Eye (tissue), 1 donor: ENCODE measurements around the gene RPUSD1.
"Not testable (repeated sequence)": the region's sequence is repeated elsewhere in the genome, so short reads cannot be mapped to it uniquely, and the experiment has no call there.

Source experiments
- DNase-seq: peaks from one replicate; pipeline ENCODE4 v3.0.0-alpha.2; 2015

The RPUSD1 gene

DNA sequence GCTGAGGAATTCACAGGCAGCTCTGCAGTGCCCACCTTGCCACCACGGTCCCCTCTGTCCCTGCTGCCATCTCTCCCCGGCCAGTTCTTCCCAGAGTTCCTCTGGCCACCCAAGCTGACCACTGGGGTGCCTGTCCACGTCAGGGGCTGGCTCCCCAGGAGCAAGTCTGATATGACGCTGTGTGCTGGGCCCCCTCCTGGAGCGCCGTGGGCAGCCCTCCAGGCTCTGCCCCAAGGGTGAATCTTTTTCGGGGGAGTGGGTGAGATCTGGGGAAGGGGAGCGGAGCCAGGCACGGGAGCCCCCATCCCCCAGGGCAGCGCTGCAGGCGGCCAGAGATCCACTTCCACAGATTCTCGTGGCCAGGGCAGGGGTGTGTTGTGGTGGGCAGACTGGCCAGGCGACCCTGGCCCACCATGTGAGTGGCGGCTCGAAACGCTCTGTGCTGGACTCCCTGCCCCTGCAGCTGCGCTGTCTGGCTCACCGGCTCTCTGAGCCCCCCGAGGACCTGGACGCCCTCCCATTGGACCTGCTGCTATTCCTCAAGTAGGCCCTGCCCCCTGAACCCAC is 23.9 kb downstream of the RPUSD1 start:
- DNase-seq = no peak

- no peak for DNase-seq
Observed at GRCh38 chr16:763369-764183, 24.6 kb downstream of the RPUSD1 start.

DNA sequence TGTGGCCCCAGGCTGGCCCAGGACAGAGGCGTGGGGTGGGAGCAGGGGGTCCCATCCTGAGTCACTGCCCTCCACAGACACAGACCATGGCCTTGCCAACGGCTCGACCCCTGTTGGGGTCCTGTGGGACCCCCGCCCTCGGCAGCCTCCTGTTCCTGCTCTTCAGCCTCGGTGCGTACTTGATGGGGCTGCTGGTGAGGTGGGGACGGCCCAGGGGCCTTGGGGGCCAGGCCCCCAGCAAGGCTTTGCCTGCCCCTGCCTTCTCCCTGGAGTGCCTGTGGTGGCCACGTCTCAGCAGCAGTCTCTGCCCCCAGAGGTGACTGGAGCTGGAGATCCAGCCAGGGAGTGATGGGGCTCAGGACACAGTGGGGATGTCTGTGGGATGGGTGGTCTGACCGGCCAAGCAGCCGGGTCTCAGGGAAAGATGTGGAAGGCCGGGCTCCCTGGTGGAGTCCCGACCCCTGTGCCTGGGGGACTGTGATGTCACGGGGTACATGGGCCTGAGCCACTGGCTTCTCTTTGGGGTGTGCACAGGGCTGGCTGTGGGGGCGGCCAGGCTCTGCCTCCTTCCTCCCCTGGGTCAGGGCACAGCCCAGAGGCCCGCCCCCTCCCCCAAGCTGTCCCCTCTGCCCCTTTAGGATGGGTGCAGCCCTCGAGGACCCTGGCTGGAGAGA is 25.4 kb downstream of the RPUSD1 start:
- DNase-seq = no peak

DNA sequence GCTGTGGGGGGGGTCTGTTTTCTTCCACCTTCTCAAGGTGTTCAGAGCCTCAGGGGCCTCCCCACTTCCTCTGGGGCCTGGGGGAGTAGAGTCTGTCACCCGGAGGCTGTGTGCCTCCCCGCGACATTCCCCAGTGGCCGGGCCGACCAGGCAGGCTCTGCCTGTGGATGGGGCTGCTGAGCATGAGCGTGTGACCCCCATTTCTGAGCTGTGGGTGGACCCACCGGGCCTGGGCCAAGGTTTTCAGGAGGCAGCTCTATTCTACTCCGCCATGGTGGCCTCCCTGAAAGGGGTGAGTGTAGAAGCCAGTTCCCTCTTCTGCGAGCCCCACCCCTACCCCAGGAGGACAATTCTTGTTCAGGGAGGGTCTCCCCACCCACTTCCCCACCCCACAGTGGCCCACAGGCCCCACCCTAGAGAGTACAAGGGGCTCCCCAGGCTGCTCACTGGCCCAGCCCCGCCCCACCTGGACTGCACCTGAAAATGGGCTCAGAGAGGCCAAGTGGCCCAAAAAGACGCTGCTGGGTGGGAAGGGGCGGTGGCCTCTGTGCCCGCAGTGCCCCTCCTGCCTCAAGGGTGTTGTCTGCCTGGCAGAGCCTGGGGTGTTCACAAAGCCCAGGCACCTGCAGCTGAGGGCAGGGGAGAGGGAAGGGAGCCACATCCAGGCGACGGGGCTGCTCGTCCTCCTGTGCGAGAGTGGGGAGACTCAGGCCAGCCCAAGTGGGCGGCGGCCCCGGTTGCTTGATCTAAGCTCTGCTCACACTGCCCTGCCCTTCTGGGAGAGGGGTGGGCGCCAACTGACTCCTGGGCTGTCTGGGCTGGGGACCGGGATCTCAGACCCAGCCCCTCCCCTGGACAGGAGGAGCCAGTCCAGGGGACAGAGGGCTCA is 26.3 kb downstream of the RPUSD1 start:
- DNase-seq = no peak

DNA sequence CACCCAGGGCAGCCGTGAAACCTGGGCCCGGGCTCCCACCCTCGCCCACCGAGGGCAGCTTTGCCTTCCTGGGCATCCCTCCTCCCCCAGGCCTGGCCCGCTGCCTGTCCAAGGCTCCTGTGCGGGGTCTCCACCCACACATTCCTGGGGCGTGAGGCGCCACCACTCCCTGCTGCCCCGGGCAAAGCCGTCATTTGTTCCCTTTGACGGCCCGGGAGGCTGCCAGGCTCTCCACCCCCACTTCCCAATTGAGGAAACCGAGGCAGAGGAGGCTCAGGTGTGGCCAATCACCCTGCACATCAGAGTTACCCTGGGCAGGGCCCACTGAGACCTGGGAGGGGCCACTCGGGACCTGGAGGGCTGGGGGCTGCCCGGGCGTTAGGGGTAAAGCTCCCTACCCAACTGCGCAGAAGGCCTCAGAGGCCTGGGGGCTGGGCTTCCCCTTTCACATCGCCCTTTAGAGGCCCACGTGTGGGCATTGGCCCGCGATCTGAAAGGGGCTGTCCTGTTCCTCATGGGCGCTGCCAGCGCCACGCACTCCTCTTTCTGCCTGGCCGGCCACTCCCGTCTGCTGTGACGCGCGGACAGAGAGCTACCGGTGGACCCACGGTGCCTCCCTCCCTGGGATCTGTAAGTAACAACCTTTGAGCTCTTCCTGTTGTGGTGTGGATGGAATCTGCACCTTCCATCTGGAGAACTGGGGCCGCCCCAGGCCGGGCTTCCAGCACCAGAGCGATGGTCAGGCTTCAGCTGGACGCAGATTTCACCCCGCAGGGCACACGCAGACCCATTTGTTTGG is 27.4 kb downstream of the RPUSD1 start, which contains the start of gene MSLN:
Gene MSLN (plus strand): TSS at position 190 of the 799 bp plus-strand sequence. CDS start 1,947 bp downstream, outside the sequence.
- DNase-seq = no peak

DNA sequence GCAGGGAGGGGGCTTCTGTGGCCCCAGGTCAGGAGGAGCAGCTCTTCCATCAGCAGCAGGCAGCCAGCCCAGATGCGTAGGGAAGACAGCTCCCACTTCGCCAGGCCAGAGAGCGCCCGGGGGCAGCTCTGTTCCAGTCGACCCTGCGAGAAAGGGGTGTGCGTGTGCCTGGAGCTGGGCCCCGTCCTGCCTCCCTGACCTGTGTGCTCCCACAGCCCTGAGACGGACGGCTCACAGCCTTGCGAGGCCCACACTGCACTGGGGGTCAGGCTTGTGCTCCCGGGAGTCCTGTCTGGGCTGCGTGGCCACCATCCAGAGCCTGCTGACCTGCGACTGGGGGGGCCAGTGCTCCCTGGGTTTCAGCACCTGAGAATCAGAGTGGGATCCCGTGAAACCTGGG is 28.1 kb downstream of the RPUSD1 start:
- DNase-seq = no peak

DNA sequence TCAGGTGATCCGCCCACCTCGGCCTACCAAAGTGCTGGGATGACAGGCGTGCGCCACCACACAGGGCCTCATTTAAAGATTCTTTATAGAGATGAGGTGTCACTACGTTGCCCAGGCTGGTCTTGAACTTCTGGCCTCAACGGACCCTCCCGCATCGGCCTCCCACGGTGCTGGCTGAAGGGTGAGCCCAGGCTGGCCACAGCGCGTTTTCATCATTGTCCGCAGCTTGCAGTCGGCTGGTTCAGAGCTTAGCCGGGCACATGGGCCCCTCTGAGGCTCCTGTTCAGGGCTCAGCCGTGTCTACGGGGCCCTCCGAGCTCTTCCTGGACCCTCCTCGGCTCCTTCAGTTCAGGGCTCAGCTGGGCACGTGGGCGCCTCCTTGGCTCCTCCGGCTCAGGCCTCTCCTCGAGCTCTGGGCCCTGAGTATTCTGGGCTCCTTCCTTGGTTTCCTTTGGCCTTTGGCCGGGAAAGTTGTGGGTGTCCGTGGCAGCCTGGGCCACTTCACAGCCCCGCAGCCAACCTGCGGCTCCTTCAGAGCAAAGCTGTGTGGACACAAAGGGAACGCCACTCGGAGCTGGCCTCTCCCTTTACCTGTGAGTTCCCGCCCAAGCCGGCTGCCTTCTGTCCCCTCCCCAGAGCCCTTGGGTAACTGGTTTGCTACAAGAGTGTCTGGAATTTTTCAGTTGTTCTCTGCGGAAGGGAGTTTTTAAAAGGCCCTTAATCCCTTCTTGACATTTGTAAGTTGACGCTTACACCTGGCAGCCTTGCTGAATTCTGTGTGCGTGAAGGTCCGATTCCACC is 28.9 kb downstream of the RPUSD1 start:
- DNase-seq = no peak

DNA sequence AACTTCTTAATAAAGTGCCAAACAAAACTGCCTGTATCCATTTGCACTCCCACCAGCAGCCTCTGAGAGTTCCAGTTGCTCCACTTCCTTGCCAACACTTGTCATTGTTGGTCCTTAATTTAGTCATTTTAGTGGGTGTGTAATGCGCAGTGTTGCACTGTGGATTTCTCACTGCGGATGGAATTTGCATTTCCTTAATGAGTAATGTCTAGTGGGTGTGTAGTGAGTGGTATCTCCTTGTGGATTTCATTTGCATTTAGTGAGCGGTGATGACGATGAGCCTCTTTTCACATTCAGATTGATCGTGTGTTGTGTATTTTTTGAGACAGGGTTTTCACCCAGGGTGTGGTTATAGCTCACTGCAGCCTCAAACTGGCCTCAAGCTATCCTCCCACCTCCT is 31.8 kb downstream of the RPUSD1 start:
- no peak for DNase-seq

DNA sequence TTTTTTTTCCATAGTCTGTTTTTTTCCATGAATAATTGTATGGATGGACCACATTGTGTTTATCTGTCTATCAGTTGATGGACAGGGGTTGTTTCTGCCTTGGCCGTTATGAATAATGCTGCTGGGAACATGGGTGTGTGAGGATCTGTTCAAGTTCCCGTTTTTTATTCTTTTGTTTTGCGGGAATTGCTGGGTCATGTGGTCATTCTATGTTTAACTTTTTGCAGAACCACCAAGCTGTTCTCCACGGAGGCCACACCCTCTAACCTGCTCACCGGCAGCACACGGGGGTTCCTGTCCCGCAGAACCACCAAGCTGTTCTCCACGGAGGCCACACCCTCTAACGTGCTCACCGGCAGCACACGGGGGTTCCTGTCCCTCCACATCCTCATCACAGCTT is 33.5 kb downstream of the RPUSD1 start:
- DNase-seq = no peak

DNA sequence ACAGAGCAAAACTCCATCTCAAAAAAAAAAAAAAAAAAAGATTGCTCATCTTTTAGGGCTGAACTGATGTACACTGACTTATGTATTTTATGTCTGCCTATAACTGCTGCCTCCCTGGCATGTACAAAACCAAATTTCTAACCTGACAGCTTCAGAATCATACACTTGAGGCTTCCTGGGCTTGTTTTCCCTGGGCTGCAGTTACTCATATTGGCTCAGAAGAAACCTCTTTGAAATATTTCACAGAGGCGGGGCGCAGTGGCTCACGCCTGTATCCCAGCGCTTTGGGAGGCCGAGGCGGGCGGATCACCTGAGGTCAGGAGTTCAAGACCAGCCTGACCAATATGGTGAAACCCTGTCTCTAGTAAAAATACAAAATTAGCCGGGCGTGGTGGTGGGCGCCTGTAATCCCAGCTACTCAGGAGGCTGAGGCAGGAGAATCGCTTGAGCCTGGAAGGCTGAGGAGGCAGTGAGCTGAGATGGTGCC is 34.0 kb downstream of the RPUSD1 start:
- DNase-seq = not testable (repeated sequence)

DNA sequence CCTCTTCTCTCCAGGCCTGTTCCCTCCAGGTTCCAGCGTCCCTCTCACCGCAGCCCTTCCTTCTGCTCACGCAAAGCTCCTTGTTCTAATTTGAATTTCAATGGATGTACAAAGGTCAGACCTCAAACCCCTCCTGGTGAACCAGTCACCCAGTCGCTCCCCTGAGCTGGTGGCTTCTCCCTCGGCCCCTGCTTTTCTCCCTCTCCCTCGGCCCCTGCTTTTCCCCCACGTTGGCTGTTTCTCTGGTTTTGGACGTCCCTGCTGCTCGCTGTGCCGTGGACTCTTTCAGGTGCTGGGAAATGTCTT is 36.2 kb downstream of the RPUSD1 start:
- no peak for DNase-seq

DNA sequence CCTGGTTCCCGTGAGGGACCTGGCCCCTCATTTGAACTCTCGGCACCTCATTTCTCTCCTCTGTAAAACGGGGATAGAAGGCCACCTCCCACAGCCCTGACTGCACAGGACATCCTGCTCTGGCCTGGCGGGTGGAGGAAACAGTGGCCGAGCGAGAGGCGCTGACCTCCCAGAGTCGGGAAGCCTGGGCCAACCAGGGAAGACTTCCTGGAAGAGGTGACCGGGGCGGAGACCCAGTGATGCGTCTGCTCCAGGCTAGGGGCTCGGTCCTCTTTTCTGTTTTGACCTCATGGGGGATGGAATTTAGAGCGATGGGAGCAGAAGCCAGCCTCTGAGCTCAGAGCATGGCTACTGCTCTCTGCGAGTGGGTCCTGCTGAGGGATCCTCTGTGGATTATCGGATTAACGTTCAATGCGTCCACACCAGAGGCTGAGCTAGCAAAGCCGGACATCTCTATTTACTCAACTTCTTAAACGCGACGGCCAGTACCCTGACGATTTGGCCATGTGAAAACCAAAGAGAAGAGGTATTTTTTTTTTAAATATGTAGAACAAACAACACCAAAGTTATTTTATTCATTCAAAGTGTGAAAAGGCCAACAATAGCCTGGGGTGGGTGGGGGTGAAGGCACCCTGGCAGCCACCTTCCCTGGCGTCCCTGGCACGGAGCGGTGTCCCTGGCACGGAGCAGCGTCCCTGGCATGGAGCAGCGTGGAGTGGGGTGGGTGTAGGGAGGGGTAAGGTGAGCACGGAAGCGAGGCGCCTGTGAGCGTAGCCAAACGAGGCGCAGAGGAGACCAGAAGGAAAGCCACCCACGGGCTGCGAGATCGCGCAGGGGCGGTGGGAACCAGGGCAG is 36.8 kb downstream of the RPUSD1 start:
- DNase-seq = no peak

GRCh38 chr16:750485-750884 is 37.7 kb downstream of the RPUSD1 start:
- no peak for DNase-seq

DNA sequence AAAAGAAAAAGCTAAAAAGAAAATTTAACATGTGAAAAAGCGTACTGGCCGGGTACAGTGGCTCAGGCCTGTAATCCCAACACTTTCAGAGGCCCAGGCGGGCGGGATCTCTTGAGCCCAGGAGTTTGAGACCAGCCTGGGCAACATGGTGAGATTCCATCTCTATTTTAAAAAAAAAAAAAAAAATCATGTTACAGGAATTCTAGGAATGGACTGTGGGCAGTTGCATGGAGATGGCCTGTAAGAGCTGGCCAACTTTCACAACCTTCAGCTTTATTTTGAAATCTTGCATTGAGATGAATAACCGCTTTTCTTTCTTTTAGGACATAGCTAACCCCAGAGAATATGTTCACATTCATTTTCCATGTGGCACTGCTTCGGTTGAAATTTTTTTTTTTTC is 39.2 kb downstream of the RPUSD1 start:
- DNase-seq = no peak

DNA sequence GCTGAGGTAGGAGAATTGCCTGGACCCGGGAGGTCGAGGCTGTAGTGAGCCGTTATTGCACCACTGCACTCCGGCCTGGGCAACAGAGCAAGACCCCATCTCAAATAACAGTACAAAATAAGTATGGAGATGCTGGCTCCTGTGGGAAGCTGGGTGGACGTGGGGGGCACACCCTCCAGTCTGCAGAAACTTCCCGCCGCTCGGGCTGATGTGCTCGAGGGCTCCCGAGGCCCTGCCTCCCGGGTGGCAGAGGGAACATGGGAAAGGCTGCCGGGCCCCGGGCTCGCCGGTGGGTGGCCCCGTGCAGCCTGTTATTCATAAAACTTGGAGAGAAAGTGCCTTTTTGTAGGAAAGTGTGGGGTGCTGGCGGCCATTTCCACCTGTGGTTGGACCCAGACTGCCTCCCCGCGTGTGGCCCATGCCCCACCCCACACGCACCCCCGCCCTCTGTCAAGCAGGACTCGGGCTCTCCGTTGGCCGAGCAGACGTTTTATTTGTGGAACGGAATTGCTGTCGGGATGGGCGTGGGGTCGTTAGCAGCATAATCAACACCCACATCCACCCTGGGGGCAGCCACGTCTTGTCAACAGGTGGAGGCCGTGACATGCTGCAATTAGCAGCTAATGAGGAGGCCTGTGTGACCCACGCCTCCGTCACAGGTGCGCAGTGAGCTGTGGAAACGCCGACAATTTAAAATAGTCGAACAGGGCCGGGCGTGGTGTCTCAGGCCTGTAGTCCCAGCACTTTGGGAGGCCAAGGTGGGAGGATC is 40.0 kb downstream of the RPUSD1 start:
- no peak for DNase-seq

DNA sequence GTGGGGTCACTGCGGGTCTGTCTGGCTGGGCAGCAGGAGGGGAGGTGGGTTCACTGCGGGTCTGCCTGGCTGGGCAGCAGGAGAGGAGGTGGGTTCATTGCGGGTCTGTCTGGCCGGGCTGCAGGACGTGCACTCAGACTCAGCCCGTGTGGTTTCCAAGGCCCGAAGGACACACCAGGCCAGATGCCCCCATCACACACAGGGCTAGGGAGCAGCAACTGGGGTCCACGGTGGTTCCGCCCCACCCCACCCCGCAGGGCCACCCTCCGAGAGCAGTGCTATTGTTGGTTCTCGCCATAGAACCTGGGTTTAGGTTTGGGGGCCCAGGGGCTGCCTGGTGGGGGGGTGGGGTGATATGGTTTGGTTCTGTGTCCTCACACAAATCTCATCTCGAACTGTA is 41.5 kb downstream of the RPUSD1 start:
- DNase-seq = no peak

GRCh38 chr16:745739-746138 is 42.4 kb downstream of the RPUSD1 start:
- DNase-seq = no peak

DNA sequence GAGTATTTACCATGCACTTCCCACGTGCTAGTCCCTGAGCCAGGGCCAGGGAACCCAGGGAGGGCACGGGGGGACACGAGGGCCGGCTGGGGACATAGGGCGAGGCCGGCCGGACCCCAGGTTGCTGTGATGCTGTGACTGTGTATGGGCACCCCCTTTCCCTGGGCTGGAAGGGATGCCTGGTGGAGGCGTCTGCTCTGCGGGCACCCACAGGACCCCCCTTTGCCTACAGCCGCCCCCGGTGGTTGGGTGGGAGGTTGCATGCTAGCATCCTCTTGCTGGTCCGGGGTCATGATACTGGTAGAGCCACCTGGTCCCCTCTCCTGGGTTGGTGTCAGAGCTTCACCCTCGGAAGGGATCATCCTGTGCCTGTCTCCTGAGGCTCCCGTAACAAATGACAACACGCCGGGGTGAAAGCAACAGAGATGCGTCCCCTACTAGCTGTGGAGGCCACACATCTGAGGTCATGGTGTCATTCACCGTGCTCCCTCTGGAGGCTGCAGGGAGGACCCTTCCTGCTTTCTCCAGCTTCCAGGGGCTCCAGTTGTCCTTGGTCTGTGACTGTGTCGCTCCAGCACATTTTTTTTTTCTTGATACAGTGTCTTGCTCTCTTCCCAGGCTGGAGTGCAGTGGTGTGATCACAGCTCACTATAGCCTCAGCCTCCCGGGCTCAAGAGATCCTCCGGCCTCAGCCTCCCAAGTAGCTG is 44.2 kb downstream of the RPUSD1 start:
- DNase-seq = no peak

DNA sequence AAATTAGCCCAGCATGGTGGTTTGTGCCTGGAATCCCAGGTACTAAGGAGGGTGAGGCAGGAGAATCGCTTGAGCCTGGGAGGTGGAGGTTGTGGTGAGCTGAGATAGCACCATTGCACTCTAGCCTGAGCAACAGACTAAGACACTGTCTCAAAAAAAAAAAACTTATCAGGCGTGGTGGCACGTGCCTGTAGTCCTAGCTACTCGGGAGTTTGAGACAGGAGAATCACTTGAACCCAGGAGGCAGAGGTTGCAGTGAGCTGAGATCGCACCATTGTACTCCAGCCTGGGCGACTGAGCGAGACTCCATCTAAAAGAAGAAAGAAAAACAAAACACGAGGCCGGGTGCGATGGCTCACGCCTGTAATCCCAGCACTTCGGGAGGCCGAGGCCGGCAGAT is 45.3 kb downstream of the RPUSD1 start:
- not testable (repeated sequence) for DNase-seq
